NCI-H187 (cell line): ENCODE data around the gene NPEPL1.
A peak's percentile ranks its signal among the peaks of the same experiment; 100 is the strongest.
"Not testable (repeated sequence)": the region's sequence is repeated elsewhere in the genome, so short reads cannot be mapped to it uniquely, and the experiment has no call there.

Experiments
- DNase-seq, 2 experiments: peaks; one replicate each; lab custom pipeline; 2025; lab: John Stamatoyannopoulos, UW

NPEPL1 gene

GRCh38 chr20:58692579-58693225, at the start of gene NPEPL1:
Gene NPEPL1, plus strand, starts transcription at chr20:58692800. Its CDS starts 101 bp downstream, at chr20:58692901.
- DNase-seq: no peak

GRCh38 chr20:58642896-58643295, 49.7 kb upstream of the NPEPL1 start:
- not testable (repeated sequence) for DNase-seq

GRCh38 chr20:58645412-58645968, 47.1 kb upstream of the NPEPL1 start:
- no peak for DNase-seq

- DNase-seq: no peak
Measured at GRCh38 chr20:58646257-58646656, 46.3 kb upstream of the NPEPL1 start.

GRCh38 chr20:58646703-58647102, 45.9 kb upstream of the NPEPL1 start:
- DNase-seq: no peak

GRCh38 chr20:58647162-58647795, 45.3 kb upstream of the NPEPL1 start:
- DNase-seq: no peak

- DNase-seq: no peak
Measured at GRCh38 chr20:58647796-58648501, 44.7 kb upstream of the NPEPL1 start.

GRCh38 chr20:58648502-58648825, 44.1 kb upstream of the NPEPL1 start:
- not testable (repeated sequence) for DNase-seq

GRCh38 chr20:58649288-58650180, 43.1 kb upstream of the NPEPL1 start:
- DNase-seq: no peak

- no peak for DNase-seq
Measured at GRCh38 chr20:58650181-58650775, 42.3 kb upstream of the NPEPL1 start.

- DNase-seq: peak; percentile 23 to 77
Measured at GRCh38 chr20:58650776-58651558, 41.6 kb upstream of the NPEPL1 start, which contains the start of gene STX16. Gene STX16, plus strand, starts transcription at chr20:58651283. Its CDS starts 724 bp downstream, at chr20:58652007.

GRCh38 chr20:58651559-58651945, 41.0 kb upstream of the NPEPL1 start:
- DNase-seq: no peak

GRCh38 chr20:58651946-58652605, 40.5 kb upstream of the NPEPL1 start:
- DNase-seq: peak in 1 of 2 experiments; percentile 19

- no peak for DNase-seq
Measured at GRCh38 chr20:58652606-58653294, 39.9 kb upstream of the NPEPL1 start.

- DNase-seq: no peak
Measured at GRCh38 chr20:58654337-58654736, 38.3 kb upstream of the NPEPL1 start.

- DNase-seq: no peak
Measured at GRCh38 chr20:58655328-58656107, 37.1 kb upstream of the NPEPL1 start.

GRCh38 chr20:58656831-58657230, 35.8 kb upstream of the NPEPL1 start:
- no peak for DNase-seq

- no peak for DNase-seq
Measured at GRCh38 chr20:58657262-58657661, 35.3 kb upstream of the NPEPL1 start.

GRCh38 chr20:58657986-58658385, 34.6 kb upstream of the NPEPL1 start:
- DNase-seq: no peak
